ENCODE data around the gene GRM8.
A peak's percentile ranks its signal among the peaks of the same experiment; 100 is the strongest.

The GRM8 gene

GRCh38 chr7:127146746-127147536 is 105.8 kb downstream of the GRM8 start:
- DNase-seq, result no peak

- DNase-seq, result no peak
Measured at GRCh38 chr7:127137146-127137545, 115.6 kb downstream of the GRM8 start.

GRCh38 chr7:127135871-127136485 is 116.8 kb downstream of the GRM8 start:
- DNase-seq, result no peak

- DNase-seq, result no peak
Measured at GRCh38 chr7:127123220-127123619, 129.5 kb downstream of the GRM8 start.

GRCh38 chr7:127119517-127119916 is 133.2 kb downstream of the GRM8 start:
- no peak for DNase-seq

GRCh38 chr7:127114742-127115265 is 137.9 kb downstream of the GRM8 start:
- no peak for DNase-seq

- DNase-seq, result peak; percentile 9 to 52
Measured at GRCh38 chr7:127107601-127108007, 145.1 kb downstream of the GRM8 start.

GRCh38 chr7:127093340-127093739 is 159.4 kb downstream of the GRM8 start:
- no peak for DNase-seq

GRCh38 chr7:127091620-127092019 is 161.1 kb downstream of the GRM8 start:
- no peak for DNase-seq

GRCh38 chr7:127089146-127089545 is 163.6 kb downstream of the GRM8 start:
- no peak for DNase-seq

GRCh38 chr7:127081539-127081938 is 171.2 kb downstream of the GRM8 start:
- no peak for DNase-seq

- no peak for DNase-seq
Measured at GRCh38 chr7:127080576-127080975, 172.2 kb downstream of the GRM8 start.

- DNase-seq, result no peak
Measured at GRCh38 chr7:127066974-127067373, 185.8 kb downstream of the GRM8 start.

- no peak for DNase-seq
Measured at GRCh38 chr7:127059475-127059874, 193.3 kb downstream of the GRM8 start.

- no peak for DNase-seq
Measured at GRCh38 chr7:127057918-127058317, 194.8 kb downstream of the GRM8 start.

- no peak for DNase-seq
Measured at GRCh38 chr7:127056202-127056601, 196.5 kb downstream of the GRM8 start.

GRCh38 chr7:127047521-127047920 is 205.2 kb downstream of the GRM8 start:
- DNase-seq, result no peak

GRCh38 chr7:127041689-127042452 is 210.9 kb downstream of the GRM8 start:
- DNase-seq, result no peak

- DNase-seq, result no peak
Measured at GRCh38 chr7:127040042-127040441, 212.7 kb downstream of the GRM8 start.

GRCh38 chr7:127039541-127039940 is 213.2 kb downstream of the GRM8 start:
- DNase-seq, result no peak

- no peak for DNase-seq
Measured at GRCh38 chr7:127035203-127035849, 217.4 kb downstream of the GRM8 start.

- no peak for DNase-seq
Measured at GRCh38 chr7:127034186-127034806, 218.4 kb downstream of the GRM8 start.

GRCh38 chr7:127029823-127030222 is 222.9 kb downstream of the GRM8 start:
- DNase-seq, result no peak
